Glutamatergic neuron (in vitro differentiated cells): ENCODE data around the gene NRXN3. TPM values are rescaled to one million over a fixed set of nuclear protein-coding genes. Genes with fewer than 3 reads are reported as not detected.

ENCODE experiments used
- DNase-seq: peaks from one replicate; pipeline ENCODE4 v3.0.0; 2022
- H3K27ac Mint-ChIP-seq: one replicate; pipeline ENCODE4 v1.8.0; 2020; ENCODE audit warnings: mild to moderate bottlenecking, mixed read lengths, inconsistent platforms; ENCODE audit not compliant: unreplicated experiment
- H3K27me3 Mint-ChIP-seq: one replicate; pipeline ENCODE4 v1.8.0; 2020; ENCODE audit warnings: mild to moderate bottlenecking, moderate library complexity, mixed read lengths, inconsistent platforms; ENCODE audit not compliant: unreplicated experiment
- H3K36me3 Mint-ChIP-seq: one replicate; pipeline ENCODE4 v1.8.0; 2020; ENCODE audit warnings: mild to moderate bottlenecking, mixed read lengths, inconsistent platforms; ENCODE audit not compliant: unreplicated experiment
- H3K4me1 Mint-ChIP-seq: one replicate; pipeline ENCODE4 v1.8.0; 2020; ENCODE audit warnings: mild to moderate bottlenecking, low read depth, mixed read lengths, inconsistent platforms; ENCODE audit not compliant: unreplicated experiment
- H3K4me3 Mint-ChIP-seq: one replicate; pipeline ENCODE4 v1.8.0; 2020; ENCODE audit warnings: mild to moderate bottlenecking, mixed read lengths, inconsistent platforms; ENCODE audit not compliant: unreplicated experiment
- H3K9me3 Mint-ChIP-seq: one replicate; pipeline ENCODE4 v1.8.0; 2020; ENCODE audit warnings: mild to moderate bottlenecking, moderate library complexity, mixed read lengths, inconsistent platforms; ENCODE audit not compliant: unreplicated experiment
- total RNA-seq: library from RNA; stranded (reverse); fragmentation: NEBNext Ultra II Directional; extraction: Animal tissue kit (Norgen Biotek cat#: 25700); gene quantifications from one replicate; pipeline ENCODE4 v1.2.1, GENCODE V29; 2021; ENCODE audit not compliant: unreplicated experiment
- TF ChIP-seq, protein P1 (sequence below): fragments of 200-600 bp; sonication (generic); IDR thresholded peaks from one replicate; pipeline ENCODE4 v1.5.0; 2021; ENCODE audit not compliant: partially characterized antibody, unreplicated experiment

The NRXN3 gene
- total RNA-seq, 1 donor from 2014 or later, result 1.2 TPM

DNA sequence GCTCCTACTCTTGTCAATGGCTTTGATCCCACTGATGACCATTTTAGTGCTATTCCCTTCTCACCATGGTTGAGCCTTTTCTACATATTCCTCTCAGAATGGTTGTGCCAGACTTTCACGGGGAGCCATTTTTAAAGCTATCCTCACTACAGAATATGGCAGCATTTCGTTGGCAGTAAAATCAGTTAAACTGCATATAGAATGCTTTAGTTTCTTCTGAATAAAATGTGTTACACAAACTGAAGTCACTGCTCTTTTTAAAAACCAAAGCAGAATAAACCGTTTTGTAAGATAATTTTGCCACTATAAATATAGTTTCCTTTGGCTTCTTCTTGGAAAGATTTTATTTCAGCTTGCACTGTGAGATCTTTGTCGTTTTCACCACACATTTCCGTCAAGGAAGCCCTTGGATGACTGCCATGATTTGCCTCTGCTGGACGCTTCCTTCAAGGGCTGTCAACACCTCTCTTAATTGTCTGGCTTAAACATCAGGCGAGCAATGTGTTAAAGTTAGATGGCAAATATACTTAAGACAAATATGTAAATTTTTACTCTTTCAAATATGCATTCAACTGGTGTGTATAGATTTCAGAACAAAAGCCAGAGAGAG, 1416.9 kb downstream of the NRXN3 start:
- peaks cover 1% of the 10 kb centered on the region for H3K9me3 Mint-ChIP-seq
- no peak overlapping the region for H3K4me3 Mint-ChIP-seq
- DNase-seq, result no peak
- TF ChIP-seq, protein P1, sequence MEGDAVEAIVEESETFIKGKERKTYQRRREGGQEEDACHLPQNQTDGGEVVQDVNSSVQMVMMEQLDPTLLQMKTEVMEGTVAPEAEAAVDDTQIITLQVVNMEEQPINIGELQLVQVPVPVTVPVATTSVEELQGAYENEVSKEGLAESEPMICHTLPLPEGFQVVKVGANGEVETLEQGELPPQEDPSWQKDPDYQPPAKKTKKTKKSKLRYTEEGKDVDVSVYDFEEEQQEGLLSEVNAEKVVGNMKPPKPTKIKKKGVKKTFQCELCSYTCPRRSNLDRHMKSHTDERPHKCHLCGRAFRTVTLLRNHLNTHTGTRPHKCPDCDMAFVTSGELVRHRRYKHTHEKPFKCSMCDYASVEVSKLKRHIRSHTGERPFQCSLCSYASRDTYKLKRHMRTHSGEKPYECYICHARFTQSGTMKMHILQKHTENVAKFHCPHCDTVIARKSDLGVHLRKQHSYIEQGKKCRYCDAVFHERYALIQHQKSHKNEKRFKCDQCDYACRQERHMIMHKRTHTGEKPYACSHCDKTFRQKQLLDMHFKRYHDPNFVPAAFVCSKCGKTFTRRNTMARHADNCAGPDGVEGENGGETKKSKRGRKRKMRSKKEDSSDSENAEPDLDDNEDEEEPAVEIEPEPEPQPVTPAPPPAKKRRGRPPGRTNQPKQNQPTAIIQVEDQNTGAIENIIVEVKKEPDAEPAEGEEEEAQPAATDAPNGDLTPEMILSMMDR, result no peak
- H3K27ac Mint-ChIP-seq, result no peak overlapping the region
- H3K4me1 Mint-ChIP-seq, result no peaks in the 10 kb centered on the region
- no peaks in the 10 kb centered on the region for H3K27me3 Mint-ChIP-seq
- H3K36me3 Mint-ChIP-seq, result peaks cover 5% of the 10 kb centered on the region

DNA sequence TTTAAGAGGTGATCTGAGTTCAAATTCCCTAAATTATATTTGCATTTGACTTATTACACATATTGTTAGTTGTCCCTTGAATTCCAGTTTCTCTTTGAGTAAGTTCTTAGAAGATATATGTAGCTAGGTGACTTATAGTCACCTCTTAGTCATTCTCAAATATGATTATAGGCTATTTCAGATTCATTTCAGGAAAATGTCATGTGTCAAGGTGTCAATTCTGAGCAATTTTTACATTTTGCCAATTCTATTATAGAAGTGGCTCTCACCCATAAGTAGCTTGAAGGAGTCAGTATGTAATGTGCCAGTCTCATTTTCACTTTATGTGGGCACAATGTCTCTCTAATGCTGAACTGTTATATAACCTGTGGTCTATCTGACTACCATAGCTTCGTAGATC, 1417.7 kb downstream of the NRXN3 start:
- DNase-seq, result no peak
- no peaks in the 10 kb centered on the region for H3K4me1 Mint-ChIP-seq
- H3K36me3 Mint-ChIP-seq, result peaks cover 5% of the 10 kb centered on the region
- TF ChIP-seq, protein P1, result no peak
- no peak overlapping the region for H3K4me3 Mint-ChIP-seq
- H3K9me3 Mint-ChIP-seq, result peaks cover 1% of the 10 kb centered on the region
- H3K27ac Mint-ChIP-seq, result no peak overlapping the region
- H3K27me3 Mint-ChIP-seq, result no peaks in the 10 kb centered on the region

DNA sequence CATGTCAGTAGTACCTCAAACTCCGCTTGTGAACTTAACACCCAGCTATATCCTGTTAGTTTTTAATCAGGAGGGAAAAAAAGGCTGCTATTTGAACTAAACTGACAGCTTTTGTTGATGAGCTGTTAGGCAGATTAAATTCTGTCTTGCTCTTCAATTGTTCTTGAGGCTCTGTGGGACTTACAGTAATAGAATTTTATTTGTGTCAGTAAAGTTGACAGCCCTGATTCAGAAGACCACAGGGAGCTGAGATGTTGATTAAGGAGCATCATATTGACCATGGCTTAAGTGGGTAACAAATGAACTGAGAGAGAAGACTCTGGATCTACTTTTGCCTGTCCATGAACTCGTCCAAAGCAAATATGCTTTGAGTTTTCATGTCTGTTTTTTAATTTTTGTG, 1418.2 kb downstream of the NRXN3 start:
- Mint-ChIP-seq H3K4me3 (no peak overlapping the region), H3K4me1 (no peaks in the 10 kb centered on the region), H3K36me3 (peaks cover 5% of the 10 kb centered on the region), H3K9me3 (peaks cover 1% of the 10 kb centered on the region), H3K27ac (no peak overlapping the region), H3K27me3 (no peaks in the 10 kb centered on the region)
- TF ChIP-seq, protein P1, result no peak
- DNase-seq, result no peak

DNA sequence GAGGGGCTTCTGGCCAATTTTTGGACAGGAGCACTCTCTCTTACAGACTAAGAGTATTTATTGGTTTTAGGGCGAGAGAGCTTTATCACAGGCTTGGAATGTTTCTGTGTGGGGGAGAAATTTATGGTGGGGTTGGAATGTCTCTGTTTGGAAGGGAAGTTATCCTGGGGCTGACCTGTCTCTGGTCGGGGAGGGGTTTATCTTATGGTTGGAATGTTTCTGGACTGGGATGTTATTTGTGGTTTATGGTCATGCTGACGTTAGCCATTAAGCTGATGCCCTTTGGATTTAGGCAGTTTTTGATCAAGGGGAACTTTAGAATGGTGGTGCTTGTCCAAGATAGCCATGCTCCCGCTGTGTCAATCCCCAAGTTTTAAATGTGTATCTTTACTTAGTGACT, 1426.4 kb downstream of the NRXN3 start:
- no peaks in the 10 kb centered on the region for H3K27me3 Mint-ChIP-seq
- no peak for DNase-seq
- no peaks in the 10 kb centered on the region for H3K36me3 Mint-ChIP-seq
- TF ChIP-seq, protein P1, result no peak
- no peaks in the 10 kb centered on the region for H3K9me3 Mint-ChIP-seq
- no peak overlapping the region for H3K4me3 Mint-ChIP-seq
- no peaks in the 10 kb centered on the region for H3K4me1 Mint-ChIP-seq
- H3K27ac Mint-ChIP-seq, result no peak overlapping the region

DNA sequence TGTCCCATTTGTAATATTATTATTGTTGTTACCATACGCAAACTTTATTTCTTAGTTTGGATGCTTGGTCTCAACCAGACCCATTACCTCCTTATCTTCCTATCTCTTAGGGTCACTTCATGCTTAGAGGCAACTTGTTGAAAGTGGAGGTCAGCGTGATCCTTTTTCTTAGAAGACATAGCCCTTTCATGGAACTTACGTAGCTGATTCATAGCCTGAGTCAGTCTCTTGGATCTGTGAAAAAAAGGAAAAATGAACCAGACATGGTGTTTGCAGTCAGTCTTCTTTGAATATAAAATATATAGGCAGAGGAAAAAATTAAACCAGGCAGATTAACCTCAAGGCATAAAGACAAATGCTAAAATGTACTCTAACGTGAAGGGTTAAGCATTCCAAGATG, 1427.4 kb downstream of the NRXN3 start:
- no peaks in the 10 kb centered on the region for H3K27me3 Mint-ChIP-seq
- no peak overlapping the region for H3K27ac Mint-ChIP-seq
- H3K4me1 Mint-ChIP-seq, result no peaks in the 10 kb centered on the region
- H3K36me3 Mint-ChIP-seq, result no peaks in the 10 kb centered on the region
- TF ChIP-seq, protein P1, result no peak
- H3K4me3 Mint-ChIP-seq, result no peak overlapping the region
- no peaks in the 10 kb centered on the region for H3K9me3 Mint-ChIP-seq
- no peak for DNase-seq
